Left kidney (tissue), 2 donors: ENCODE results near the gene SNAPC2. TPM values are rescaled to one million over a fixed set of nuclear protein-coding genes. Genes with fewer than 3 reads are reported as not detected.
A peak's percentile ranks its signal among the peaks of the same experiment; 100 is the strongest.
"Not testable (repeated sequence)": the region's sequence is repeated elsewhere in the genome, so short reads cannot be mapped to it uniquely, and the experiment has no call there.

Experiments used
- DNase-seq: peaks from one replicate; pipeline ENCODE4 v3.0.0-alpha.2; 2013
- polyA plus RNA-seq: library from polyadenylated mRNA; unstranded; fragments of 120-200 nt; gene quantifications from one replicate; pipeline ENCODE4 v1.2.1, GENCODE V29; 2013; ENCODE audit not compliant: insufficient read length

The SNAPC2 gene
- polyA plus RNA-seq, 1 donor: 12.6 TPM

GRCh38 chr19:7887408-7888144, 32.6 kb upstream of the SNAPC2 start:
- no peak for DNase-seq

- DNase-seq: no peak
These were observed 31.9 kb upstream of the SNAPC2 start, which contains the start of gene LRRC8E for GRCh38 chr19:7888145-7888825. Gene LRRC8E (plus strand): TSS chr19:7888510. CDS start chr19:7895604, 7,094 bp downstream.

- no peak for DNase-seq
These were observed 31.3 kb upstream of the SNAPC2 start for GRCh38 chr19:7888826-7889217.

DNA sequence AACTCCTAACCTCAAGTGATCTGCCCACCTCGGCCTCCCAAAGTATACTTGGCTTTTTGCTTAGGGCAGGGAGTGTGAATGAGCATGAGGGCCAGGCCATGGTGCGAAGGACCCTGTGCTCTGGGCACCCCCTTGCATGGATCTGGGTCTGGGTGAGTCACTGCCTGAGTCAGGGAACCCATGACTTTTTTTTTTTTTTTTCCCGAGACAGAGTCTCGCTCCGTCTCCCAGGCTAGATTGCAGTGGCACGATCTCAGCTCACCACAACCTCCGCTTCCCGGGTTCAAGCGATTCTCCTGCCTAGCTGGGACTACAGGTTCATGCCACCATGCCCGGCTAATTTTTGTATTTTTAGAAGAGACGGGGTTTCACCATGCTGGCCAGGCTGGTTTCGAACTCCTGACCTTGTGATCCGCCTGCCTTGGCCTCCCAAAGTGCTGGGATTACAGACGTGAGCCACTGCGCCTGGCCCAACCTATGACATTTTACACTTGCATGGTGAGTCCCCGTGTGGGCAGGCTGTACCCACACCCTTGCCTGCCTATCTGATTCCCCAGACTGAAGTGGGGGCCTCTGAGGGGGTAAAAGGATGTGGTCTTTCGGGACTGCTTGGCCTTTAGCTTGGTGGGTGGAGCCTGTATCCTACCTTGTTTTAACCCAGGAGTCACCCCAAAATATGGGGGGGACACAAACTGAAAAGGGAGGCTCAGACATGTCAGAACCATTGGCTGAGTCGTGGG, 26.6 kb upstream of the SNAPC2 start:
- not testable (repeated sequence) for DNase-seq

DNA sequence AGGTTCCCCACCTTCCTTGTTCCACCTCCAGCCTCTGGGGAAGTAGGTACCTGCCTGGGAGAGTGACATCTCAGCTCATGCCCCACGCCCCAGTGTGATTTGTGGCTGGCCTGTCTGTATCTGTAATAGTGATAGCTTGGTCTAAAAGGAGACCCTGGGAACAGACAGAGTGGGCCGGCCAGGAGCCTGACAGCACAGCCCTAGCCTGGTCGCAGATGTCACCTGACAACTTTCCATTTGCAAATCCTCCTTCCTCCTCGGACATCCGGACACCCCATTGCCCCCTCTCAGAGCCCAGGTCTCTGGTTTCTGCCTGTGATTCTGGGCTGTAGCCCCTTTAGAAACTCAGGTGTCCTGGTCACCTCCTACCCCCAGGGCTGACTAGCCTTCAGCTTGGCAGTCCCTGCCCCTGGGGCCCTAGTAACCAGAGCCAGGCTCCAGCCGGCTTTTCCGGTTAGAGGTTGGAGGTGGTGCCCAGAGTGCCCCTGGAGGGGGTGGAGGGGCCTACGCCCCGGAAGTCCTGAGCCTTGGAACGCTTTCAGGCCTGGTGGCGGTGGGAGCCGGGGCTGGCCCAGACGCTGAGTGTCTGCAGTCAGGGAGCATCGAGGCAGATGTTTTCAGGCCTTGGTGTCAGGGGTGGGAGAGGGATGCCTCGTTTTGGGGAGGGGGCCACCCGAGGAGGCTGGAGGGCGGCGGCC, 25.4 kb upstream of the SNAPC2 start:
- DNase-seq: no peak

GRCh38 chr19:7895565-7895964, 24.6 kb upstream of the SNAPC2 start:
- no peak for DNase-seq

DNA sequence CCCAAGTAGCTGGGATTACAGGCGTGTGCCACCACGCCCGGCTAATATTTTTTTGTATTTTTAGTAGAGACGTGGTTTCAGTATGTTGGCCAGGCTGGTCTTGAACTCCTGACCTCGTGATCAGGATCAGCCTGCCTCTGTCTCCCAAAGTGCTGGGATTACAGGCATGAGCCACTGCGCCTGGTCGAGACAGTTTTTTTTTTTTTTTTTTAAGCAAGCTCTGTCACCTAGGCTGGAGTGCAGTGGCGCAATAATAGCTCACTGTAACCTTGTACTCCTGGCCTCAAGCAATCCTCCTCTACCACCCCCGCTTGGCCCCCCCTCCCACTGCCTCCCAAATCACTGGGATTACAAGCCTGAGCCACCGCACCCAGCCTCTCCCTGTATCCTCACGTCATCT, 22.8 kb upstream of the SNAPC2 start:
- no peak for DNase-seq

GRCh38 chr19:7898967-7899366, 21.2 kb upstream of the SNAPC2 start:
- no peak for DNase-seq

DNA sequence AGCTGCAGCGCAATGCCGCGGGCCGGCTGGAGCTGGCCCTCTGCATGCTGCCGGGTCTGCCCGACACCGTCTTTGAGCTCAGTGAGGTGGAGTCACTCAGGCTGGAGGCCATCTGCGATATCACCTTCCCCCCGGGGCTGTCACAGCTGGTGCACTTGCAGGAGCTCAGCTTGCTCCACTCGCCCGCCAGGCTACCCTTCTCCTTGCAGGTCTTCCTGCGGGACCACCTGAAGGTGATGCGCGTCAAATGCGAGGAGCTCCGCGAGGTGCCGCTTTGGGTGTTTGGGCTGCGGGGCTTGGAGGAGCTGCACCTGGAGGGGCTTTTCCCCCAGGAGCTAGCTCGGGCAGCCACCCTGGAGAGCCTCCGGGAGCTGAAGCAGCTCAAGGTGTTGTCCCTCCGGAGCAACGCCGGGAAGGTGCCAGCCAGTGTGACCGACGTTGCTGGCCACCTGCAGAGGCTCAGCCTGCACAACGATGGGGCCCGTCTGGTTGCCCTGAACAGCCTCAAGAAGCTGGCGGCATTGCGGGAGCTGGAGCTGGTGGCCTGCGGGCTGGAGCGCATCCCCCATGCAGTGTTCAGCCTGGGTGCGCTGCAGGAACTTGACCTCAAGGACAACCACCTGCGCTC, 20.3 kb upstream of the SNAPC2 start:
- no peak for DNase-seq

DNA sequence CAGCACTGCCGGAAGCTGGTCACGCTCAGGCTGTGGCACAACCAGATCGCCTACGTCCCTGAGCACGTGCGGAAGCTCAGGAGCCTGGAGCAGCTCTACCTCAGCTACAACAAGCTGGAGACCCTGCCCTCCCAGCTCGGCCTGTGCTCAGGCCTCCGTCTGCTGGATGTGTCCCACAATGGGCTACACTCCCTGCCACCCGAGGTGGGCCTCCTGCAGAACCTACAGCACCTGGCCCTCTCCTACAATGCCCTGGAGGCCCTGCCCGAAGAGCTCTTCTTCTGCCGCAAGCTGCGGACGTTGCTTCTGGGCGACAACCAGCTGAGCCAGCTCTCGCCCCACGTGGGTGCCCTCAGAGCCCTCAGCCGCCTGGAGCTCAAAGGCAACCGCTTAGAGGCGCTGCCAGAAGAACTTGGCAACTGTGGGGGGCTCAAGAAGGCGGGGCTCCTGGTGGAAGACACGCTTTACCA, 19.7 kb upstream of the SNAPC2 start:
- DNase-seq: no peak

- no peak for DNase-seq
These were observed 19.2 kb upstream of the SNAPC2 start for GRCh38 chr19:7900931-7901330.

GRCh38 chr19:7901337-7901736, 18.8 kb upstream of the SNAPC2 start:
- no peak for DNase-seq

DNA sequence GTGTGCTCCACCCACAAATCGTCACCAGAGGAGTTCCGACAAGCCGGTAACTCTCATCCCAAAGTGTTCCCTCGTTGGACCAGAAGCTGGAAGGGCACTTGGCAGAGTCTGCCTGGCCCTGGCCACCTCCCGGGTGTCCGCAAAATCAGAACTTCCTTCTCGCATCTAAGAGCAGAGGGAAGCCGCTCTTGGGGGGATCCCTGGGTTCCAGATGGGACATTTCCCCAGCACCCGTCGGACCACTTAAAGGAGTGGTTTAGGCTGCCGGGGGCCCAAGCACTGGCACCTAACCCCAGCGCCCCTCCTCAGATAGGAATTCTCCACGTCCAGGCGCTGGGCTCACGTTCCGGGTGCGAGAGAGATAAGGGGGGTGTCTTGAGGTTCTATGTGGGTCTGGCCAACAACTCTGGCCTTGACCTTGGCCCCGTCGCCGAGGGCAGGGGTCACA, 17.3 kb upstream of the SNAPC2 start:
- no peak for DNase-seq

GRCh38 chr19:7903244-7904073, 16.7 kb upstream of the SNAPC2 start, which contains the start of gene MAP2K7:
Gene MAP2K7 (plus strand): TSS chr19:7903877. CDS start chr19:7903945, 68 bp downstream.
- DNase-seq: peak; percentile 99

DNA sequence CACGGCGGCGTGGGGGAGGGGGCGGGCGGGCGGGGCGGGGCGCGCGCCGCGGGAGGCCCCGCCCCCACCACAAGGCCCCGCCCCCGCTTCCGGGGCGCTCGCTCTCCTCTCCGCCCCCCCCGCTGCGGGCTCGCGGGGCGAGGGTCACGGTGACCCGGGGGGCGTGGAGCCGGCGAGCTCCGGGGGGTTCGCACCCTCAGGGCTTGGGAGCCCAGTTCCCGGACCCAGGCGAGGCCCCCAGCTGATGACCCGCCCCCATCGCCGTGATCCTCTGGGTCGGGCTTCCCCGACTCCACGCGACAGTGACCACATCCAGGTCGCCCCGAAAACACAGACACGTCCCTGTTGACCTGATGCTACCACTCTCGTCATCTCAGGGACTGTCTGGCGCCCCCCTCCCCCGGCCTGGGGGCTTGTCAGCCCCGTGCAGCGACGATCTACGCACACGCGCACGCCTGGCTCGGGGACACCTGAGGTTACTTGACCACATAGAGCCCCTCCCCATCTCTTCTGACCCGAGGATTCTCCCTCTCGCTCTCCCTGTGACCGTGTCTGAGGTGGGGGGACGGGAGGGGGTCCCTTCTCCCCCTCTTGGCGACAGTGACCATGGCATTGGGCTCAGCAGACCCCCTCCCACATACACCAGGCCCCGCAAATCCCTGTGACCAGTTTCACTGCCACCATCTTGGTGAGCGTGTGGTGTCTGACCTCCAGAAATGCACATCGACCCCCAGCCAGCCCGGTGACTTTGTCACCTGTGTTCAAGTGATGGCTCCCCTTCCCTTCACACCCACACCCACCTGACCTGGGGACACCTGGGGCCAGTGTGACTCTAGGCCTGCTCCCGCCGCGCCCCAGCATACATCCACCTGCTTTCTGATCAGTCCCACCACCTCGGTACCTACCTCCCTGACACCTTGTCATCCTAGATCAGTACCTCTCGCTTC, 15.8 kb upstream of the SNAPC2 start:
- no peak for DNase-seq

DNA sequence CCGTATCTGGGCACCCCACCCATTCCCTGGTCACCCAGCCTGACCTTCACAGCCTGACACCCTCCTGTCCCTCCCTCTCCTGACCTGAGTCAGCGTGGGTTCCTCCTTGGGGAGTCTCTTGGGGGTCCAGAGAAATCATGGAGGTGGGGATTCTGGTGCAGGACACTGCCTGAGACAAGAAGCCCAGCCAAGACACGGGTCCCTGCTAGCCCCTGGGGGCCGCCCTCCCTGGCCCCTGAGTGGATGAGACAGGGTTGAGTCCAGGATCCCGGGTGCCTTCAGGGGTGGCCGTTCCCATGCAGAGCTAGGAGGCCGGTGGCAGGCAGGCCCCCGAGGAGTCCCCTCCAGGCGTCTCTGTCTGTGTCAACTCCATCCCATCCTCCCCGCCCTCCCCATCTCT, 14.9 kb upstream of the SNAPC2 start:
- DNase-seq: no peak

DNA sequence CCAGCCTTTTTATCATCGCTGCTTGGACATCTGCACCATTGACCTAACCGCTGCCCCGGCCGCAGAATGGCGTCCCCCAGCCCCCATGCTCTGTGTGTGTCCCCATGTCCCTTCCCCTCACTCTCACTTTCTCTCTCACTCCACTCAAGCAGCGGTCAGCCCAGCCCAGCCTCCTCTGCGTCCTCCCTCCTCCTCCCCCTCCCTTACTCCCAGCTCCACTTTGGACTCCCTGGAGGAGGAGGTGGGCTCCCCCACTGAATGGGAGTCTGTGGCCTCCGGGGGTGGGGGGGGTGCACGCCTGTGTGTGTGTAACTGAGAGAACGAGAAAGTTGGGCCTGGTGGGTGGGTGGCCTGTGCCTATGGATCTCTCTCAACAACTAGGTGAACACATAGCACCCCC, 14.3 kb upstream of the SNAPC2 start:
- DNase-seq: no peak

- DNase-seq: no peak
These were observed 13.0 kb upstream of the SNAPC2 start for GRCh38 chr19:7907122-7907521.

DNA sequence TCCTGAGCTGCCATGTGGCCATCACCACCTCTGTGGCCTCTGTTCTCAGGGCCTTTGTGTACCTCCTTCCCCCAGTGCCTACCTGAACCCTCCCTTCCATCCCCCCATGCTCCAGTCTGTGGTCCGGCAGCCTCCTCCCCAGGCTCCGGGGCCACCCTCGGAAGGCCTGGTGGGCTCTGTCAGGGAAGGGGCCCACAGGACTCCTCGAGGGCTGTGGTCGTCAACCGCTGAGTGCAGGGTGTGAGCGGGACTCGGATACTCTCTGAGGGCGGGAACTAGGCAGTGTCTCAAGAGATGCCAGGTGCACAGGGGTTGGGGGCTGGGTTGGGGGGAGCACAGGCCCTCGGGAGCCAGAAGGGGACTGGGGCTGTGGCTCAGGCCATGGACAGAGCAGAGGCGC, 12.6 kb upstream of the SNAPC2 start:
- DNase-seq: no peak
